GM12878 (cell line): ENCODE data around the gene REPS1. TPM values are rescaled to one million over a fixed set of nuclear protein-coding genes. Genes with fewer than 3 reads are reported as not detected.

Source experiments
- ATAC-seq: fragments of 200-7000 bp; cut with Tn5 transposase; 3 replicates; pipeline ENCODE4 v1.9.1; 2020; ENCODE audit warnings: mild to moderate bottlenecking, moderate library complexity
- BruUV-seq: library from RNA; stranded (reverse); fragments of 400-500 nt; replicated peaks from 2 replicates; lab custom pipeline; 2021; lab: Mats Ljungman, UMichigan
- CTCF ChIA-PET: fragments of 300-600 bp; sonication (Branson Sonifier 250); formaldehyde crosslinking; extraction: SDS; loops from one replicate; lab custom pipeline; 2021; ENCODE audit warnings: inconsistent platforms; lab: Yijun Ruan, JAX
- POLR2A ChIA-PET: fragments of 350-600 bp; formaldehyde crosslinking; extraction: SDS; loops from one replicate; lab custom pipeline; 2021; ENCODE audit warnings: inconsistent platforms; lab: Charles Lee
- RAD21 ChIA-PET: fragments of 300-600 bp; sonication (Branson Sonifier 250); formaldehyde crosslinking; loops from one replicate; lab custom pipeline; 2023; ENCODE audit warnings: antibody characterized with exemption; ENCODE audit not compliant: unreplicated experiment; lab: Charles Lee
- SMC1A ChIA-PET: fragments of 300-600 bp; sonication (Branson Sonifier 250); formaldehyde crosslinking; loops from one replicate; lab custom pipeline; 2023; ENCODE audit not compliant: unreplicated experiment, uncharacterized antibody; lab: Charles Lee
- DNase-seq: peaks from one replicate; pipeline ENCODE4 v3.0.0-alpha.2; 2011; ENCODE audit warnings: low read depth, low spot score
- FAIRE-seq: peaks from 3 replicates; lab custom pipeline; 2011; peaks lifted over from hg19 to GRCh38; lab: Jason Lieb, UNC
- H2AFZ ChIP-seq: 2 replicates; pipeline ENCODE4 v1.6.0; 2011; ENCODE audit warnings: low read depth, low read length, control low read depth; ENCODE audit not compliant: control insufficient read depth
- H3K27ac ChIP-seq: 2 replicates; pipeline ENCODE4 v1.5.1; 2011; ENCODE audit warnings: control low read depth; ENCODE audit not compliant: control insufficient read depth, insufficient read depth
- H3K27me3 ChIP-seq, 2 experiments: replicated peaks in 1 of 2; 2 replicates each; pipeline versions ENCODE4 v1.6.0 to v1.6.1; 2011; ENCODE audit warnings: low read length in 1 of 2; ENCODE audit not compliant: control insufficient read depth in 2 of 2, insufficient read depth in 2 of 2
- H3K36me3 ChIP-seq, 2 experiments: 2 replicates each; pipeline ENCODE4 v1.5.1; 2011; ENCODE audit warnings: low read length in 1 of 2; ENCODE audit not compliant: control insufficient read depth in 2 of 2, insufficient read depth in 2 of 2
- H3K4me1 ChIP-seq: 2 replicates; pipeline ENCODE4 v1.6.1; 2011; ENCODE audit warnings: mild to moderate bottlenecking, low read length, moderate library complexity, mixed read lengths; ENCODE audit not compliant: control insufficient read depth, insufficient read depth
- H3K4me2 ChIP-seq: 2 replicates; pipeline ENCODE4 v1.6.0; 2011; ENCODE audit warnings: control low read depth; ENCODE audit not compliant: control insufficient read depth, insufficient read depth
- H3K4me3 ChIP-seq: fragments of 200-600 bp; sonication (generic); 2 replicates; pipeline ENCODE4 v1.5.1; 2016
- H3K79me2 ChIP-seq: 2 replicates; pipeline ENCODE4 v1.6.0; 2011; ENCODE audit warnings: low read length; ENCODE audit not compliant: control insufficient read depth, insufficient read depth
- H3K9ac ChIP-seq: 2 replicates; pipeline ENCODE4 v1.8.0; 2011; ENCODE audit warnings: low read length, control low read depth, mixed read lengths; ENCODE audit not compliant: control insufficient read depth, insufficient read depth
- H3K9me3 ChIP-seq: replicated peaks from 3 replicates; pipeline ENCODE4 v1.5.1; 2011; ENCODE audit warnings: mild to moderate bottlenecking, low read length; ENCODE audit not compliant: control insufficient read depth, insufficient read depth
- H4K20me1 ChIP-seq: 2 replicates; pipeline ENCODE4 v1.6.0; 2011; ENCODE audit not compliant: control insufficient read depth, insufficient read depth
- CEBPB ChIP-seq, 2 experiments: fragments of 150-350 bp in 1 of 2; IDR thresholded peaks; 2 replicates each; pipeline ENCODE4 v1.6.1; 2012 to 2014; ENCODE audit warnings: low read depth in 2 of 2, low read length in 2 of 2, borderline replicate concordance in 1 of 2, inconsistent platforms in 1 of 2
- CEBPZ ChIP-seq: fragments of 150-350 bp; IDR thresholded peaks from 2 replicates; pipeline ENCODE4 v1.6.1; 2016; ENCODE audit warnings: low read depth, low read length
- CHD2 ChIP-seq: IDR thresholded peaks from 2 replicates; pipeline ENCODE4 v1.6.1; 2011; ENCODE audit warnings: low read depth, low read length, improper control_type of control experiment, borderline replicate concordance
- CUX1 ChIP-seq: IDR thresholded peaks from 2 replicates; pipeline ENCODE4 v1.6.1; 2012; ENCODE audit warnings: improper control_type of control experiment, low read depth, low read length; ENCODE audit not compliant: insufficient replicate concordance
- EZH2 ChIP-seq: IDR thresholded peaks from 2 replicates; pipeline ENCODE4 v1.6.1; 2012; ENCODE audit warnings: low read depth, mild to moderate bottlenecking, control low read depth, inconsistent platforms, low read length, borderline replicate concordance; ENCODE audit not compliant: control insufficient read depth
- MYB ChIP-seq: fragments of 150-350 bp; IDR thresholded peaks from 2 replicates; pipeline ENCODE4 v1.6.1; 2014; ENCODE audit warnings: mild to moderate bottlenecking, low read depth, low read length, borderline replicate concordance
- POLR2AphosphoS2 ChIP-seq: IDR thresholded peaks from 2 replicates; pipeline ENCODE4 v1.6.1; 2011; ENCODE audit warnings: low read depth, mild to moderate bottlenecking, low read length, improper control_type of control experiment, moderate library complexity
- RAD21 ChIP-seq: IDR thresholded peaks from 2 replicates; pipeline ENCODE4 v1.6.1; 2011; ENCODE audit warnings: mild to moderate bottlenecking, low read depth, low read length, moderate library complexity; ENCODE audit not compliant: insufficient read depth
- RELB ChIP-seq: fragments of 450-650 bp; IDR thresholded peaks from 2 replicates; pipeline ENCODE4 v1.6.1; 2017; ENCODE audit warnings: low read depth, mild to moderate bottlenecking, moderate library complexity
- RFX5 ChIP-seq: IDR thresholded peaks from 2 replicates; pipeline ENCODE4 v1.6.1; 2011; ENCODE audit warnings: low read depth, low read length, improper control_type of control experiment
- ZNF622 ChIP-seq: fragments of 450-650 bp; IDR thresholded peaks from 2 replicates; pipeline ENCODE4 v1.6.1; 2017; ENCODE audit warnings: mild to moderate bottlenecking, inconsistent platforms
- WGBS: methylation state at CpG from one replicate; pipeline ENCODE4 v1.1.6; 2016; ENCODE audit warnings: low lambda C conversion rate; ENCODE audit not compliant: insufficient replicate concordance, insufficient coverage; ENCODE audit errors: missing lambda C conversion rate; 5-methylcytosine and 5-hydroxymethylcytosine counted together
- in situ Hi-C: fragments of 300-500 bp; cut with MboI; formaldehyde crosslinking; loops from 9 replicates; pipeline ENCODE4 v1.14.3; 2018; ENCODE audit warnings: mixed read lengths
- intact Hi-C: fragments of 100-400 bp; cut with micrococcal nuclease; formaldehyde crosslinking; loops from one replicate; pipeline ENCODE4 v1.14.2; 2022; ENCODE audit not compliant: unreplicated experiment
- polyA plus RNA-seq, 11 experiments: library from polyadenylated mRNA; depleted of rRNA in 4 of 11; unstranded in 6 of 11; stranded (reverse) in 5 of 11; fragments of >200 nt; fragmentation: Nextera tagmentation in 4 of 11; fragmentation: Illumina TruSeq in 1 of 11; extraction: Ambion mirVana in 4 of 11; extraction: Trizol in 1 of 11; gene quantifications; 1 replicate in 1 of 11; 2 replicates in 10 of 11; pipeline versions ENCODE4 v1.2.1 to v1.2.3, GENCODE V29; 2011 to 2016; ENCODE audit warnings: inconsistent platforms in 2 of 11, missing spikeins in 2 of 11, low read depth in 1 of 11
- total RNA-seq, 4 experiments: library from RNA; depleted of rRNA in 3 of 4; stranded (reverse); fragments of >200 nt in 3 of 4; fragmentation: Illumina TruSeq in 1 of 4; extraction: Trizol in 1 of 4; gene quantifications; 2 replicates each; pipeline versions ENCODE4 v1.2.1 to v1.2.3, GENCODE V29; 2013 to 2021
- TF ChIP-seq, protein P1 (sequence below): IDR thresholded peaks from 2 replicates; pipeline ENCODE4 v1.6.1; 2012; ENCODE audit warnings: low read depth, low read length, improper control_type of control experiment

REPS1 gene
- total and polyA plus RNA-seq, 10 of the 15 experiments (the other 5 are each of a cell fraction or from before 2014, with no cell fraction given): 13.7 to 59.3 (median 31.7) TPM

- TF ChIP-seq RELB (no peak), POLR2AphosphoS2 (no peak)
These were observed 61.5 kb downstream of the REPS1 start (continued) for GRCh38 chr6:138926579-138926978.

DNA sequence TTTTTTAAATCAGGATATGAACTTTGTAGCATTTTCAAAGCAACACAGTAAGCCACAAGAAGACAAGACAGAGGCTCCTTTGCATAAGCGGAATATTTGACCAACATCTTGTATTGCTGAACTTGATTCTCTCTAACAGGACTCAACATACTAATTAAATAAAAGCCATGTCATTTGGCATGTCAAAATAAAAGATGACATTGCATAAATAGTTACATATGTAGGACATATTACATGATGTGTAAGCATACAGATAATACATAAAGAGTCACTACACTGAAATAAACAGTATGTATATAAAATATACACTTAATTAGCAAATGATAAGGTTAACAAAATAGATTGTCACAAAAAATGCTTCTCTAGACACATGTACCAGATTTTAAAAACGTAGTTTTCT, 62.2 kb downstream of the REPS1 start:
- 95% methylated on average over 2 of the region's 2 CpGs for WGBS
- H3K27me3 ChIP-seq: no peaks in the 10 kb centered on the region
- intact Hi-C loops (no loop called here), in situ Hi-C loops (no loop called here)
- ChIA-PET SMC1A (no interaction called here), CTCF (interaction anchor here (0.8 to 1.5 kb wide), 2 partner anchors 59 to 110 kb away, joined by 4 to 5 read pairs; no protein-coding TSS in a partner anchor), POLR2A (no interaction called here), RAD21 (no interaction called here)
- BruUV-seq: no TSS peak
- H3K27ac ChIP-seq: no peak overlapping the region
- H2AFZ ChIP-seq: no peak overlapping the region
- no peaks in the 10 kb centered on the region for H3K9me3 ChIP-seq
- H3K79me2 ChIP-seq: no peaks in the 10 kb centered on the region
- TF ChIP-seq, protein P1, sequence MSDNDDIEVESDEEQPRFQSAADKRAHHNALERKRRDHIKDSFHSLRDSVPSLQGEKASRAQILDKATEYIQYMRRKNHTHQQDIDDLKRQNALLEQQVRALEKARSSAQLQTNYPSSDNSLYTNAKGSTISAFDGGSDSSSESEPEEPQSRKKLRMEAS: no peak
- TF ChIP-seq ZNF622: no peak
- no peak for TF ChIP-seq EZH2
- TF ChIP-seq MYB: no peak
- TF ChIP-seq CEBPB (IDR thresholded peaks at IDR 0.05; ENCODE audit: borderline replicate concordance in 1 of 2, low read depth in 2 of 2, low read length in 2 of 2): no peak
- no peak for TF ChIP-seq RAD21
- TF ChIP-seq CHD2: no peak
- TF ChIP-seq CEBPZ: no peak
- TF ChIP-seq CUX1: no peak
- TF ChIP-seq RFX5: no peak
- H4K20me1 ChIP-seq: no peaks in the 10 kb centered on the region
- H3K4me1 ChIP-seq: no peaks in the 10 kb centered on the region
- H3K4me3 ChIP-seq: no peak overlapping the region
- DNase-seq (no peak), FAIRE-seq (no peak), ATAC-seq (no peak)
- H3K4me2 ChIP-seq: no peak overlapping the region
- H3K36me3 ChIP-seq: no peaks in the 10 kb centered on the region
- no peak overlapping the region for H3K9ac ChIP-seq
